Activated CD4-positive, alpha-beta memory T cell treated with anti-CD3 and anti-CD28 coated beads, Interleukin-2, amount 10 ng/mL, durations not matched to agents 7 days and 5 days (primary cell): Measurements from ENCODE around the gene TXNDC8. TPM values are rescaled to one million over a fixed set of nuclear protein-coding genes. Genes with fewer than 3 reads are reported as not detected.

Source experiments
- CTCF ChIA-PET: fragments of 350-600 bp; sonication (Branson Sonifier 250); formaldehyde crosslinking; loops from one replicate; lab custom pipeline; 2021; ENCODE audit warnings: antibody characterized with exemption, inconsistent platforms; lab: Charles Lee
- POLR2A ChIA-PET: fragments of 350-600 bp; sonication (Branson Sonifier 250); formaldehyde crosslinking; loops from one replicate; lab custom pipeline; 2021; ENCODE audit warnings: antibody characterized with exemption; lab: Charles Lee
- DNase-seq: peaks from one replicate; pipeline ENCODE4 v3.0.0-alpha.2; 2020
- H3K27ac Mint-ChIP-seq: one replicate; pipeline ENCODE4 v1.8.0; 2021; ENCODE audit warnings: mild to moderate bottlenecking, mixed read lengths
- H3K27me3 Mint-ChIP-seq: one replicate; pipeline ENCODE4 v1.8.0; 2021; ENCODE audit warnings: mixed read lengths
- H3K36me3 Mint-ChIP-seq: one replicate; pipeline ENCODE4 v1.8.0; 2021; ENCODE audit warnings: low read depth, mixed read lengths
- H3K4me1 Mint-ChIP-seq: one replicate; pipeline ENCODE4 v1.8.0; 2021; ENCODE audit warnings: mixed read lengths
- H3K4me3 Mint-ChIP-seq: one replicate; pipeline ENCODE4 v1.8.0; 2021; ENCODE audit warnings: mild to moderate bottlenecking, mixed read lengths
- H3K9me3 Mint-ChIP-seq: one replicate; pipeline ENCODE4 v1.8.0; 2021; ENCODE audit warnings: mixed read lengths
- total RNA-seq, 2 experiments: library from RNA; stranded (reverse); gene quantifications; one replicate each; pipeline ENCODE4 v1.2.3, GENCODE V29; 2021

Gene TXNDC8
- total RNA-seq, 2 experiments from 2014 or later = not detected

- ChIA-PET POLR2A (no interaction called here), CTCF (no interaction called here)
Observed at GRCh38 chr9:110284211-110284844, 53.3 kb downstream of the TXNDC8 start.

GRCh38 chr9:110283751-110284150 is 53.9 kb downstream of the TXNDC8 start:
- ChIA-PET CTCF (no interaction called here), POLR2A (no interaction called here)
- Mint-ChIP-seq H3K36me3 (no peaks in the 10 kb centered on the region), H3K4me1 (no peaks in the 10 kb centered on the region), H3K27me3 (no peaks in the 10 kb centered on the region), H3K4me3 (no peak overlapping the region), H3K9me3 (no peaks in the 10 kb centered on the region), H3K27ac (no peak overlapping the region)
- no peak for DNase-seq

More at GRCh38 chr9:110284211-110284844, 53.3 kb downstream of the TXNDC8 start:
- no peaks in the 10 kb centered on the region for H3K36me3 Mint-ChIP-seq
- H3K27me3 Mint-ChIP-seq = no peaks in the 10 kb centered on the region
- no peaks in the 10 kb centered on the region for H3K9me3 Mint-ChIP-seq
- no peaks in the 10 kb centered on the region for H3K4me1 Mint-ChIP-seq
- DNase-seq = no peak
- no peak overlapping the region for H3K4me3 Mint-ChIP-seq
- no peak overlapping the region for H3K27ac Mint-ChIP-seq

- POLR2A ChIA-PET = no interaction called here
- Mint-ChIP-seq H3K9me3 (no peaks in the 10 kb centered on the region), H3K36me3 (no peaks in the 10 kb centered on the region), H3K27me3 (no peaks in the 10 kb centered on the region), H3K27ac (no peak overlapping the region), H3K4me3 (no peak overlapping the region), H3K4me1 (no peaks in the 10 kb centered on the region)
- DNase-seq = no peak
- CTCF ChIA-PET = interaction anchor here (0.9 to 1.1 kb wide), 2 partner anchors 18 to 402 kb away, joined by 3 to 4 read pairs; no protein-coding TSS in a partner anchor
Observed at GRCh38 chr9:110282739-110283081, 55.0 kb downstream of the TXNDC8 start.

GRCh38 chr9:110282018-110282738 is 55.5 kb downstream of the TXNDC8 start:
- no peaks in the 10 kb centered on the region for H3K27me3 Mint-ChIP-seq
- no peaks in the 10 kb centered on the region for H3K36me3 Mint-ChIP-seq
- no peak overlapping the region for H3K27ac Mint-ChIP-seq
- no peak for DNase-seq
- H3K4me3 Mint-ChIP-seq = no peak overlapping the region
- no peaks in the 10 kb centered on the region for H3K4me1 Mint-ChIP-seq
- ChIA-PET CTCF (interaction anchor here (0.9 to 1.1 kb wide), 2 partner anchors 18 to 401 kb away, joined by 3 to 4 read pairs; no protein-coding TSS in a partner anchor), POLR2A (no interaction called here)
- no peaks in the 10 kb centered on the region for H3K9me3 Mint-ChIP-seq

DNA sequence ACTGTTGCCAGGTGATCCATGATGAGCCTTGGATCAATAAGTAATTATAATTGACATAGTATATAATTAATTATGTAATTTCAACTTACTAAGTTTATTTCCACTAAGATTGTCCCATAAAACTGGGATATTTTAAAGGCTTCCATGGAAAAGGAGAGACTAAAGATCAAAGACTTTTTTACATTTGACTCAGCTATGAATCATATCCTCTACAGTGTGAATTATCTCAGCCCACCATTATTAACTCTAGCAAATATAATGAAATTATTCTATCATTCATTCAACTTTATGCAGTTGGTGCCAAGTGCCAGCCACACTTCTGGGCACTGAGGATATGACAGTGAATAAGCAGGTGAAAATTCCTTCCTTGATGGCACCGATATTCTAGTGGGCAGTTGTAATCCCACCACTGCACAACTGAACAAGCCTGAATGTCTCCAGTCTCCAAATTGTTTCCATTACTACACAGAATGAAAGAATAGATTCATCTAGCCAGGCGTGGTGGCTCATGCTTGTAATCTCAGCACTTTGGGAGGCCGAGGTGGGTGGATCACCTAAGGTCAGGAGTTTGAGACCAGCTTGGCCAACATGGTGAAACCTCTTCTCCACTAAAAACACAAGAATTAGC is 59.5 kb downstream of the TXNDC8 start:
- H3K4me1 Mint-ChIP-seq = no peaks in the 10 kb centered on the region
- no peaks in the 10 kb centered on the region for H3K36me3 Mint-ChIP-seq
- H3K9me3 Mint-ChIP-seq = no peaks in the 10 kb centered on the region
- peaks cover 3% of the 10 kb centered on the region for H3K27me3 Mint-ChIP-seq
- ChIA-PET POLR2A (interaction anchor here (1.6 kb wide), 1 partner anchor 22 kb away, joined by 5 read pairs; the partner anchor contains the start of gene TXN), CTCF (no interaction called here)
- no peak for DNase-seq
- no peak overlapping the region for H3K4me3 Mint-ChIP-seq
- no peak overlapping the region for H3K27ac Mint-ChIP-seq

GRCh38 chr9:110276781-110277180 is 60.9 kb downstream of the TXNDC8 start:
- CTCF ChIA-PET = no interaction called here

DNA sequence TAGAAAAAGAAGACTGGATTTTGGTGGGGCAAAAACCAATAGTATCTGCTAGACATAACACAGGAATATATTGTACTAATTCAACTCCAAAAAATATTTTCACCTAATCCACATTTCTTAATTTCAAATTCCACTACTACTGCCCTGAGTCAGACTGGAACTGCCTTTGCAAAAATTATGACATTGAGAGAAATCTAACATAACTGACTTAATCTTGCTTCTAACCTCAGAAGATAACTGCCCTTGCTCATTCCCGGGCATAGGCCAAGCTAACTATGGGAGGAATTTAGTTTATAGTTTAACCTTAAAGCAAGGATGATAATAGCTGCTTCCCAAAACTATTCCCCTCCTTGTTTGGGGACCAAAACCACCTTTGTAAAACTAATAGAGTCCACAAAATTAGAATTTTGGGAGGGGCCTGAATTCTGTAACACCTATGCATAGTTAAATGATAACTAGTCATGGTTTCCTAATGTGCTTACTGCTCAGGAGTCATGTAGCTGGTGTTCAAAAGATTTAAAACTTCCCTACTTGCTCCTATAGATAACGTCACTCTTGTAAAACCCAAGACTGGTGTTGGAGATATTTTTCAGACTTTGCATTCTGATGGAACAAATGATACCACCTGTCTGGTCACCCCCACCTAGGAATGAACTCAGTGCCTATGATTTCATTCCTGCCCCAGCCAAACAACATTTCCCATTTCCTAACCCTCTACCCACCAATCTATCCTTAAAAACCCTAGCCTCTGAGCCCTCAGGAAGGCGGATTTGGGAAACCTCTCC is 67.3 kb downstream of the TXNDC8 start:
- Mint-ChIP-seq H3K9me3 (no peaks in the 10 kb centered on the region), H3K36me3 (no peaks in the 10 kb centered on the region), H3K4me1 (no peaks in the 10 kb centered on the region), H3K27ac (no peak overlapping the region), H3K27me3 (peaks cover 10% of the 10 kb centered on the region), H3K4me3 (no peak overlapping the region)
- no peak for DNase-seq
- CTCF ChIA-PET = no interaction called here
- POLR2A ChIA-PET = interaction anchor here (1.8 kb wide), 1 partner anchor 14 kb away, joined by 6 read pairs; the partner anchor contains the start of gene TXN

More at GRCh38 chr9:110276781-110277180, 60.9 kb downstream of the TXNDC8 start:
- H3K27me3 Mint-ChIP-seq = peaks cover 3% of the 10 kb centered on the region
- H3K9me3 Mint-ChIP-seq = no peaks in the 10 kb centered on the region
- H3K4me3 Mint-ChIP-seq = no peak overlapping the region
- no peaks in the 10 kb centered on the region for H3K36me3 Mint-ChIP-seq
- H3K27ac Mint-ChIP-seq = no peak overlapping the region
- no peaks in the 10 kb centered on the region for H3K4me1 Mint-ChIP-seq
- POLR2A ChIA-PET = no interaction called here
- DNase-seq = no peak

GRCh38 chr9:110266795-110267194 is 70.9 kb downstream of the TXNDC8 start:
- Mint-ChIP-seq H3K27ac (no peak overlapping the region), H3K36me3 (no peaks in the 10 kb centered on the region), H3K4me1 (no peaks in the 10 kb centered on the region), H3K9me3 (no peaks in the 10 kb centered on the region), H3K4me3 (no peak overlapping the region), H3K27me3 (peaks cover 7% of the 10 kb centered on the region)
- CTCF ChIA-PET = no interaction called here
- POLR2A ChIA-PET = no interaction called here
- no peak for DNase-seq

- no peak overlapping the region for H3K4me3 Mint-ChIP-seq
- H3K27ac Mint-ChIP-seq = no peak overlapping the region
- H3K36me3 Mint-ChIP-seq = no peaks in the 10 kb centered on the region
- no peaks in the 10 kb centered on the region for H3K27me3 Mint-ChIP-seq
- no peaks in the 10 kb centered on the region for H3K9me3 Mint-ChIP-seq
- ChIA-PET POLR2A (no interaction called here), CTCF (no interaction called here)
- no peak for DNase-seq
- peaks cover 21% of the 10 kb centered on the region for H3K4me1 Mint-ChIP-seq
Observed at GRCh38 chr9:110261632-110262031, 76.0 kb downstream of the TXNDC8 start.

DNA sequence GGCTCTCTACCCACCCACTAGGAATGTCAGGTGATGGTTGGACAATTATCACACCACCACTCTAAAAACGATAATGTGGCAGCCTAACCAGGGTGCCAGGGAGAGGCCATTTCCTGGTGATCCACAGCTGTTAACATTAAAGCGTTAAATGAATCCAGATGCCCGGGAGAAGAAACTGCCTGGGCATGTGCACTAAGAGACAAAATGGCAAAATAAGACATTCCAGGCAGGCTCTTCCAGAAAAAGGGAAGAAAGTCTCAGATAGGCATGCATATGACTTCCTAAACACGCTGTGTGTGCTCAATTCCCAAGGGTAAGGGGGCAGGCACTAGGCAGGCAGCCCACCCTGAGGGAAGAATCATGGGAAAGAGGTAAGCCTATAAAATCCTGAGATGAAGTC is 76.8 kb downstream of the TXNDC8 start:
- POLR2A ChIA-PET = no interaction called here

GRCh38 chr9:110259566-110259965 is 78.1 kb downstream of the TXNDC8 start:
- Mint-ChIP-seq H3K36me3 (peaks cover 13% of the 10 kb centered on the region), H3K27ac (no peak overlapping the region), H3K4me3 (no peak overlapping the region), H3K9me3 (no peaks in the 10 kb centered on the region), H3K27me3 (no peaks in the 10 kb centered on the region), H3K4me1 (peaks cover 25% of the 10 kb centered on the region)
- no peak for DNase-seq
- POLR2A ChIA-PET = no interaction called here
- CTCF ChIA-PET = no interaction called here

More for the DNA sequence above, 76.8 kb downstream of the TXNDC8 start:
- H3K36me3 Mint-ChIP-seq = peaks cover 3% of the 10 kb centered on the region
- no peaks in the 10 kb centered on the region for H3K9me3 Mint-ChIP-seq
- CTCF ChIA-PET = no interaction called here
- no peak overlapping the region for H3K27ac Mint-ChIP-seq
- H3K27me3 Mint-ChIP-seq = no peaks in the 10 kb centered on the region
- DNase-seq = no peak
- H3K4me3 Mint-ChIP-seq = no peak overlapping the region
- H3K4me1 Mint-ChIP-seq = peaks cover 21% of the 10 kb centered on the region

GRCh38 chr9:110258690-110259091 is 79.0 kb downstream of the TXNDC8 start:
- POLR2A ChIA-PET = interaction anchor here (1.8 kb wide), 1 partner anchor 79 kb away, joined by 6 read pairs; no protein-coding TSS in a partner anchor
- no peaks in the 10 kb centered on the region for H3K9me3 Mint-ChIP-seq
- no peak for DNase-seq
- no peak overlapping the region for H3K4me3 Mint-ChIP-seq
- H3K36me3 Mint-ChIP-seq = peaks cover 14% of the 10 kb centered on the region
- no peaks in the 10 kb centered on the region for H3K27me3 Mint-ChIP-seq
- CTCF ChIA-PET = no interaction called here
- no peak overlapping the region for H3K27ac Mint-ChIP-seq
- H3K4me1 Mint-ChIP-seq = peaks cover 34% of the 10 kb centered on the region
